GM13977 (cell line): ENCODE results near the gene ANKRD13A.
"Not testable (repeated sequence)": the region's sequence is repeated elsewhere in the genome, so short reads cannot be mapped to it uniquely, and the experiment has no call there.

Source experiments
- DNase-seq: peaks from one replicate; pipeline ENCODE4 v3.0.0; 2012; ENCODE audit warnings: low spot score
- in situ Hi-C: fragments of 300-500 bp; cut with MboI; formaldehyde crosslinking; loops from one replicate; pipeline ENCODE4 v1.12.0; 2022; ENCODE audit warnings: low sequenced_read_pairs, low pct_unique_long_range_greater_than_20kb, mixed read lengths, inconsistent platforms; ENCODE audit not compliant: unreplicated experiment
- TF ChIP-seq, protein P1 (sequence below): IDR thresholded peaks from 2 replicates; pipeline ENCODE4 v1.5.1; 2012; ENCODE audit warnings: mild to moderate bottlenecking, control low read depth; ENCODE audit not compliant: insufficient read depth; ENCODE audit errors: extremely low read depth, missing control alignments

Gene ANKRD13A

DNA sequence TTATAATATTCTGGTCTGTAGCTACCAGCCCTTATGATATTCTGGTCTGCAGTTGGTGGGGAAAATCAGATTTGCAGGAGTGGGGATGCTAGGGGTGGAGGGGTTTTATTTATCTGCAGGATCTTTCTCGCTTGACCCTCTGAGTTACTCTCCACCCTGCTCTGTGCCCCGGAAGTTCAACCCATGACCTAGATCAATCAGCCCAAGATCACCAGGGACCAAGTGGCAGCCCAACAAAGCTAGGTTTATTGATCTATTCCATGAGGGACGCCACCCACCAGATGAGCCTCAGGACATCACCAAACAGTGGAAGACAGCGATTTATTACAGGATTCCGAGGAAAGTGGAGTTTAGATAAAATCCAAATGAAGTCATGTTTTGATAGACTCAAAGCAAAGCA, 74.9 kb downstream of the ANKRD13A start:
- in situ Hi-C loops: no loop called here
- TF ChIP-seq, protein P1, sequence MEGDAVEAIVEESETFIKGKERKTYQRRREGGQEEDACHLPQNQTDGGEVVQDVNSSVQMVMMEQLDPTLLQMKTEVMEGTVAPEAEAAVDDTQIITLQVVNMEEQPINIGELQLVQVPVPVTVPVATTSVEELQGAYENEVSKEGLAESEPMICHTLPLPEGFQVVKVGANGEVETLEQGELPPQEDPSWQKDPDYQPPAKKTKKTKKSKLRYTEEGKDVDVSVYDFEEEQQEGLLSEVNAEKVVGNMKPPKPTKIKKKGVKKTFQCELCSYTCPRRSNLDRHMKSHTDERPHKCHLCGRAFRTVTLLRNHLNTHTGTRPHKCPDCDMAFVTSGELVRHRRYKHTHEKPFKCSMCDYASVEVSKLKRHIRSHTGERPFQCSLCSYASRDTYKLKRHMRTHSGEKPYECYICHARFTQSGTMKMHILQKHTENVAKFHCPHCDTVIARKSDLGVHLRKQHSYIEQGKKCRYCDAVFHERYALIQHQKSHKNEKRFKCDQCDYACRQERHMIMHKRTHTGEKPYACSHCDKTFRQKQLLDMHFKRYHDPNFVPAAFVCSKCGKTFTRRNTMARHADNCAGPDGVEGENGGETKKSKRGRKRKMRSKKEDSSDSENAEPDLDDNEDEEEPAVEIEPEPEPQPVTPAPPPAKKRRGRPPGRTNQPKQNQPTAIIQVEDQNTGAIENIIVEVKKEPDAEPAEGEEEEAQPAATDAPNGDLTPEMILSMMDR: no peak
- no peak for DNase-seq

GRCh38 chr12:110075880-110076279, 76.7 kb downstream of the ANKRD13A start:
- TF ChIP-seq, protein P1: no peak
- no peak for DNase-seq
- in situ Hi-C loops: no loop called here

DNA sequence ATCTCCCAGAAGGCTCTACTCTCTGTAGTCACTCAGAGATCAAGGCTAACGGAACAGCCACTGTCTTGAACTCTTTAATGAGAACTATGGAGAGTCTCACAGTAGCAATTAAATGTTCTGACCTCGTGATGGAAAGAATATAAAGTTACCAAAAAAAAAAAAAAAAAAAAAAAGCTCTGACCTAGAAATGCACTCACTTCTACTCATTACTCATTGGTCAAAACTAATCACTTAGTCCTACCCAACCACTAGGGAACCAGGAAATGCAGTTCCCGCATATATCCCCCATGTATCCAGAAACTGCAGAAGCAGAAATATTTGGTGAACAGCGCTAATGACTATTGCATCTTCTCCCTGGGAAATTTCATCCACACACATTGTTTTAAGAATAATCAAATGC, 78.6 kb downstream of the ANKRD13A start:
- in situ Hi-C loops: no loop called here
- TF ChIP-seq, protein P1: no peak

GRCh38 chr12:110079477-110080400, 80.5 kb downstream of the ANKRD13A start:
- in situ Hi-C loops: no loop called here
- TF ChIP-seq, protein P1: no peak
- peak; percentile 76 for DNase-seq

More for the DNA sequence above, 78.6 kb downstream of the ANKRD13A start:
- DNase-seq: no peak

DNA sequence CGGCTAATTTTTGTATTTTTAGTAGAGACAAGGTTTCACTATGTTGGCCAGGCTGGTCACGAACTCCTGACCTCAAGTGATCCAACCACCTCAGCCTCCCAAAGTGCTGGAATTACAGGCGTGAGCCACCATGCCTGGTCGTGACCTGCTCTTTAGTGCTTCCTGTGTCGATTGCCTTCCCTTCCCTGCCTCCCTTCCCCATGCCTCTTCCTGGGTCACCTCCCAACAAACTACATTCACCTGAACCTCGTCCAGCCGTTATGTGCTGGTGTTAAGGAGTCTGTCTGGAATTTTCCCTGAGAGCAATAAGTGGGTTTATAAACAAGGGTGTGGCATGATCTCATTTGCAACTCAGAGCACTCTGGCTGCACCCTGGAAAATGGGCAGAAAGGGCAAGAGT, 81.2 kb downstream of the ANKRD13A start:
- in situ Hi-C loops: no loop called here
- TF ChIP-seq, protein P1: no peak

GRCh38 chr12:110084314-110085015, 85.2 kb downstream of the ANKRD13A start:
- in situ Hi-C loops: no loop called here
- TF ChIP-seq, protein P1: no peak
- DNase-seq: no peak

More for the DNA sequence above, 81.2 kb downstream of the ANKRD13A start:
- DNase-seq: no peak

DNA sequence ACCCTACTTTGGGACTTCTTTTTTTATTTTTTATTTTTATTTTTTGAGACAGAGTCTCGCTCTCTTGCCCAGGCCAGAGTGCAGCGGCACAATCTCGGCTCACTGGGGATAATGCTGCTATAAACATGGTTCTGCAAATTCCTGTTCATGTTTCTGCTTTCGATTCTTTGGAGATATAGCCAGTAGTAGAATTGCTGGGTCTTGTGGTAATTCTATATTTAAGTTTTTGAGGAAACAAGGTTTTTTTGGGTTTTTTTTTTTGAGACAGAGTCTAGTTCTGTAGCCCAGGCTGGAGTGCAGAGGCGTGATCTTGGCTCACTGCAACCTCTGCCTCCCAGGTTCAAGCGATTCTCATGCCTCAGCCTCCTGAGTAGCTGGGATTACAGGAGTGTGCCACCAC, 89.0 kb downstream of the ANKRD13A start:
- in situ Hi-C loops: not testable (repeated sequence)

More for the DNA sequence above, 89.0 kb downstream of the ANKRD13A start:
- DNase-seq: not testable (repeated sequence)
